B cell (primary cell): Measurements from ENCODE around the gene SAA1. TPM values are rescaled to one million over a fixed set of nuclear protein-coding genes. Genes with fewer than 3 reads are reported as not detected.
A peak's percentile ranks its signal among the peaks of the same experiment; 100 is the strongest.

Source experiments
- ATAC-seq: fragments of 200-7000 bp; cut with Tn5 transposase; one replicate; pipeline ENCODE4 v1.10.0; 2021; ENCODE audit warnings: low read depth, mild to moderate bottlenecking, moderate number of reproducible peaks, moderate library complexity
- CTCF ChIA-PET: fragments of 350-600 bp; sonication (Branson Sonifier 250); formaldehyde crosslinking; loops from one replicate; lab custom pipeline; 2021; ENCODE audit warnings: antibody characterized with exemption, inconsistent platforms; lab: Charles Lee
- POLR2A ChIA-PET: fragments of 350-600 bp; sonication (Branson Sonifier 250); formaldehyde crosslinking; loops from one replicate; lab custom pipeline; 2021; ENCODE audit warnings: antibody characterized with exemption; lab: Charles Lee
- DNase-seq: peaks from one replicate; pipeline ENCODE4 v3.0.0; 2013
- H2AFZ ChIP-seq: 2 replicates; pipeline ENCODE4 v1.6.1; 2012; ENCODE audit warnings: mild to moderate bottlenecking, low read depth, low read length; ENCODE audit not compliant: insufficient read depth, poor library complexity, severe bottlenecking
- H3K27ac ChIP-seq, 2 donors: 1 replicate in 1 of 2; 2 replicates in 1 of 2; pipeline ENCODE4 v1.5.1; 2012 to 2013; ENCODE audit warnings: low read length in 2 of 2, mild to moderate bottlenecking in 2 of 2, moderate library complexity in 1 of 2
- H3K27me3 ChIP-seq, 4 experiments: fragments of 200-600 bp in 1 of 4; sonication (generic) in 1 of 4; replicated peaks in 1 of 4; 1 replicate in 2 of 4; 2 replicates in 2 of 4; pipeline versions ENCODE4 v1.6.1 to v1.7.0; 2013 to 2016; ENCODE audit warnings: low read length in 3 of 4, mild to moderate bottlenecking in 2 of 4, mixed read lengths in 1 of 4, moderate library complexity in 1 of 4; ENCODE audit not compliant: insufficient read depth in 4 of 4, control insufficient read depth in 3 of 4; ENCODE audit errors: control extremely low read depth in 1 of 4
- H3K36me3 ChIP-seq, 2 experiments: replicated peaks in 1 of 2; 1 replicate in 1 of 2; 2 replicates in 1 of 2; pipeline versions ENCODE4 v1.6.1 to v1.7.1; 2013; ENCODE audit warnings: low read length in 1 of 2; ENCODE audit not compliant: insufficient read depth in 2 of 2, control insufficient read depth in 1 of 2; ENCODE audit errors: control extremely low read depth in 1 of 2, extremely low read depth in 1 of 2
- H3K4me1 ChIP-seq, 2 donors: fragments of 200-600 bp in 1 of 2; sonication (generic) in 1 of 2; 1 replicate in 1 of 2; 2 replicates in 1 of 2; pipeline versions ENCODE4 v1.5.1 to v1.6.1; 2013 to 2017; ENCODE audit warnings: low read length in 2 of 2; ENCODE audit not compliant: control insufficient read depth in 2 of 2, insufficient read depth in 2 of 2
- H3K4me2 ChIP-seq: replicated peaks from 2 replicates; pipeline ENCODE3; 2012; ENCODE audit warnings: mild to moderate bottlenecking, low read depth, low read length; ENCODE audit not compliant: poor library complexity, severe bottlenecking
- H3K4me3 ChIP-seq, 5 experiments: fragments of 200-600 bp in 1 of 5; sonication (generic) in 1 of 5; 1 replicate in 3 of 5; 2 replicates in 2 of 5; pipeline versions ENCODE4 v1.5.1 to v1.7.0; 2011 to 2016; ENCODE audit warnings: low read length in 4 of 5, mild to moderate bottlenecking in 4 of 5, low read depth in 2 of 5, control low read depth in 1 of 5, moderate library complexity in 1 of 5; ENCODE audit not compliant: insufficient read depth in 1 of 5; ENCODE audit errors: control extremely low read depth in 1 of 5, extremely low read depth in 1 of 5
- H3K79me2 ChIP-seq: fragments of 200-600 bp; sonication (generic); one replicate; pipeline ENCODE4 v1.6.0; 2016; ENCODE audit warnings: low read length; ENCODE audit not compliant: control insufficient read depth, insufficient read depth
- H3K9ac ChIP-seq: fragments of 200-600 bp; sonication (generic); 2 replicates; pipeline ENCODE4 v1.6.1; 2017; ENCODE audit warnings: mild to moderate bottlenecking, low read length, moderate library complexity
- H3K9me3 ChIP-seq, 3 donors: one replicate each; pipeline versions ENCODE4 v1.6.1 to v1.7.1; 2013; ENCODE audit warnings: low read length in 2 of 3; ENCODE audit not compliant: control insufficient read depth in 2 of 3, insufficient read depth in 1 of 3; ENCODE audit errors: control extremely low read depth in 1 of 3
- H4K20me1 ChIP-seq: 2 replicates; pipeline ENCODE4 v1.6.0; 2012; ENCODE audit warnings: mild to moderate bottlenecking, low read length; ENCODE audit not compliant: insufficient read depth, control insufficient read depth, poor library complexity, severe bottlenecking
- H3K27ac Mint-ChIP-seq: one replicate; pipeline ENCODE4 v1.8.0; 2021; ENCODE audit warnings: mixed read lengths
- H3K27me3 Mint-ChIP-seq: one replicate; pipeline ENCODE4 v1.8.0; 2021; ENCODE audit warnings: mixed read lengths
- H3K4me1 Mint-ChIP-seq: one replicate; pipeline ENCODE4 v1.8.0; 2021; ENCODE audit warnings: mixed read lengths
- H3K4me3 Mint-ChIP-seq: one replicate; pipeline ENCODE4 v1.8.0; 2021; ENCODE audit warnings: mixed read lengths
- H3K9me3 Mint-ChIP-seq: one replicate; pipeline ENCODE4 v1.8.0; 2022; ENCODE audit warnings: mixed read lengths; ENCODE audit not compliant: insufficient read depth
- CTCF ChIP-seq: fragments of 200-600 bp; IDR thresholded peaks from one replicate; pipeline ENCODE4 v1.8.0; 2022; ENCODE audit warnings: antibody characterized with exemption, mild to moderate bottlenecking
- EZH2 ChIP-seq: IDR thresholded peaks from 2 replicates; pipeline ENCODE4 v1.6.1; 2012; ENCODE audit warnings: borderline replicate concordance, low read depth, mild to moderate bottlenecking, moderate library complexity, low read length; ENCODE audit not compliant: insufficient read depth, poor library complexity, severe bottlenecking
- intact Hi-C: fragments of 100-400 bp; cut with micrococcal nuclease; formaldehyde crosslinking; loops from one replicate; pipeline ENCODE4 v1.10.0; 2022
- polyA plus RNA-seq: library from polyadenylated mRNA; depleted of rRNA; stranded (reverse); fragments of >200 nt; gene quantifications from 2 replicates; pipeline ENCODE4 v1.2.3, GENCODE V29; 2012
- total RNA-seq, 2 donors: library from RNA; stranded (reverse); fragments of 120-200 nt in 1 of 2; gene quantifications; 1 replicate in 1 of 2; 2 replicates in 1 of 2; pipeline versions ENCODE4 v1.2.3 to v1.2.4, GENCODE V29; 2013 to 2022

The SAA1 gene
- total and polyA plus RNA-seq, 2 donors (not counting 1 experiment from before 2014, with no cell fraction given): not detected

GRCh38 chr11:18299721-18300120 is 33.7 kb downstream of the SAA1 start:
- H4K20me1 ChIP-seq: no peaks in the 10 kb centered on the region
- no peak for DNase-seq
- no peak for ATAC-seq
- H3K4me3 ChIP-seq: no peak overlapping the region
- no peaks in the 10 kb centered on the region for H3K9me3 ChIP-seq
- ChIA-PET POLR2A (no interaction called here), CTCF (no interaction called here)
- Mint-ChIP-seq H3K9me3 (no peaks in the 10 kb centered on the region), H3K27ac (no peak overlapping the region), H3K27me3 (no peaks in the 10 kb centered on the region), H3K4me3 (no peak overlapping the region), H3K4me1 (no peaks in the 10 kb centered on the region)
- no peaks in the 10 kb centered on the region for H3K79me2 ChIP-seq
- no peak overlapping the region for H3K4me2 ChIP-seq
- peaks cover 5 to 79% of the 10 kb centered on the region in 2 experiments for H3K36me3 ChIP-seq
- TF ChIP-seq EZH2 (no peak), CTCF (no peak)
- intact Hi-C loops: no loop called here
- H3K4me1 ChIP-seq: no peaks in the 10 kb centered on the region
- H3K27me3 ChIP-seq: no peaks in the 10 kb centered on the region
- H2AFZ ChIP-seq: no peak overlapping the region
- H3K9ac ChIP-seq: no peak overlapping the region
- H3K27ac ChIP-seq: peak overlapping the region in 1 of 2 donors; percentile 35

DNA sequence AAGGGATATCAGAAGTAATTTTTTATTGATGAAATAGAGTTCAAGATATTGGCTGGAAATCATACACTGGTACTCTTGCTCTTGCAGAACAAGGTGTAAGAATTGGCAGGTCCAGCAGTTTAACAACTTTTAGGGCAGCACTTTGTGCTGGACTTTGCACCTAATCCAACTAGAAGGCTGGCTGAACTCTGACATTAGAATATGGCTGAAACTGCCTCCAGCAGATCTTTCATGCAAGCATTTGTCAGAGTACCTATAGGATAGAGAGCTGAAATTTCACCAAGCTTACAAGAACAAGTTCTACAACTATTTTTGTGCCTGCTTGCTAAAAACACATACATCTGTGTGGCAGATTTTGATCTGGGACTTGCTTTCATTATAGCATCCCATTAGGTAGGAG is 38.7 kb downstream of the SAA1 start:
- intact Hi-C loops: no loop called here
- no peak for DNase-seq
- H3K27ac Mint-ChIP-seq: no peak overlapping the region
- H3K27ac ChIP-seq: no peak overlapping the region
- no peaks in the 10 kb centered on the region for H3K4me1 ChIP-seq
- peaks cover 5% of the 10 kb centered on the region for H3K79me2 ChIP-seq
- no peak overlapping the region for H3K9ac ChIP-seq
- H3K4me2 ChIP-seq: no peak overlapping the region
- no peaks in the 10 kb centered on the region for H3K27me3 Mint-ChIP-seq
- ChIA-PET CTCF (no interaction called here), POLR2A (no interaction called here)
- no peaks in the 10 kb centered on the region for H3K27me3 ChIP-seq
- no peak for ATAC-seq
- no peaks in the 10 kb centered on the region for H3K9me3 Mint-ChIP-seq
- H3K4me3 Mint-ChIP-seq: no peak overlapping the region
- H3K9me3 ChIP-seq: no peaks in the 10 kb centered on the region
- TF ChIP-seq CTCF: no peak
- no peak for TF ChIP-seq EZH2
- H4K20me1 ChIP-seq: no peaks in the 10 kb centered on the region
- H2AFZ ChIP-seq: no peak overlapping the region
- H3K4me1 Mint-ChIP-seq: no peaks in the 10 kb centered on the region
- H3K36me3 ChIP-seq: peaks cover 6 to 85% of the 10 kb centered on the region in 2 experiments
- no peak overlapping the region for H3K4me3 ChIP-seq
